NCI-H146 (cell line): ENCODE results near the gene SELENOW.

ENCODE experiments used
- DNase-seq: peaks from one replicate; lab custom pipeline; 2025; lab: John Stamatoyannopoulos, UW

Gene SELENOW

DNA sequence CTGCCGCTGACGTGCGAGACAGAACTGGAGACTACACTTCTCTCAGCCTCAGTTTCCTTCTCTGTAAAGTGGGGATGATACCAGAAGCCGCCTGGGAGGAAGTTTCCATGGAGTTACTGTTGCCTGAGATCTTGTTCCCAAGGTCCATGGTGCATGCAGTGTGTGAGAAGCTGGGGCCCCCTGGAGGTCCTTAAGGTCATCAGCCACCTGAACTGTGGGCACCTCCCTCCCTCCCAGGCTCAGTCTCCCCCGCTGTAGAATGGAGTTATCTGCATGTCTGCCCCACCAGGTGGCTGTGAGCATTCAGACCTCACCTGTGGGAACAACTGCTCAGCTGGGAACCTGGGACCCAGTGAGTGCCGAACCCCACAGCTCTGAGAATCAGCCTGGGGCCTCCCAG lies 45.9 kb downstream of the SELENOW start:
- no peak for DNase-seq

GRCh38 chr19:47826800-47827199 lies 48.3 kb downstream of the SELENOW start:
- no peak for DNase-seq

GRCh38 chr19:47832723-47833122 lies 54.2 kb downstream of the SELENOW start:
- no peak for DNase-seq
